ENCODE measurements around the gene RFX6. TPM values are rescaled to one million over a fixed set of nuclear protein-coding genes. Genes with fewer than 3 reads are reported as not detected.

Gene RFX6
- polyA plus RNA-seq, 10 donors = 0.04 to 0.07 TPM; not detected in 8

DNA sequence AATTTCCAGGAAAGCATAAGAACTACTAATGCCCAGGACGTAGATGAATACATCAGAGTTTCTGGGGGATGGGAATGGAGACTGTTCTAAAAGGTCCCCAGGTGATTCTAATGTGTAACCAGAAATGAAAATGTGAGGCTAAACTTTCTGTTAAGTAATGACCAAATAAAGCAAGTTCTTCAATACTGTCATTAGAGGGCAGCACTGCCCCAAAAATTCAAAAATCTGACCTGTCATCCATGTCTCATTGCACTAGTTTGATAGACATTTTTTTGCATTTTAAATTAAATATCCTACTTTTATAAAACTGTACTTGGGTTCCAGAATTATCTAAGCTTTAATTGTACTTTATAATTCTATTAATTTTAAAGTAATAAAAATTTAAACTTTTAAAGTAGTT is 94.9 kb downstream of the RFX6 start:
- DNase-seq = peak; percentile 35 to 44 (median 37)

DNA sequence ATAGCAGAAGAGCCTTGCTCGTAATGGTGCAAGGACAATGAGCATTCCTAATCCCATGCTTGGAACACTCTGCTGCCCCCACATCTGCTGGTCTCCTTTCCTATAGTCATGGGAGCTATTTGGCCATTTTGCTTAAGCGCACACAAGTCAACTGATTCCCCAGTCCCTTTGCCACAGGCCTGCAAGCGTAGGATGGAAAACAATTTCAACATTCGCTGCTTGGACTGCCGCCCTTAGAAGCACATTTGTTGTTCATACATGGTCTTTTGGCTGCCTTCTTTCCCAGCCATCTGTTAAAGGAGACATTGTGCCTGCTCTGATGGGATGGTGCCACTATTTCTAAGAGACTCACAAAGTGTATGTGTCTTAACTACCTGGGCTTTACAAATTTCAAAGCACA is 96.9 kb downstream of the RFX6 start:
- peak; percentile 64 to 83 (median 66) for DNase-seq

DNA sequence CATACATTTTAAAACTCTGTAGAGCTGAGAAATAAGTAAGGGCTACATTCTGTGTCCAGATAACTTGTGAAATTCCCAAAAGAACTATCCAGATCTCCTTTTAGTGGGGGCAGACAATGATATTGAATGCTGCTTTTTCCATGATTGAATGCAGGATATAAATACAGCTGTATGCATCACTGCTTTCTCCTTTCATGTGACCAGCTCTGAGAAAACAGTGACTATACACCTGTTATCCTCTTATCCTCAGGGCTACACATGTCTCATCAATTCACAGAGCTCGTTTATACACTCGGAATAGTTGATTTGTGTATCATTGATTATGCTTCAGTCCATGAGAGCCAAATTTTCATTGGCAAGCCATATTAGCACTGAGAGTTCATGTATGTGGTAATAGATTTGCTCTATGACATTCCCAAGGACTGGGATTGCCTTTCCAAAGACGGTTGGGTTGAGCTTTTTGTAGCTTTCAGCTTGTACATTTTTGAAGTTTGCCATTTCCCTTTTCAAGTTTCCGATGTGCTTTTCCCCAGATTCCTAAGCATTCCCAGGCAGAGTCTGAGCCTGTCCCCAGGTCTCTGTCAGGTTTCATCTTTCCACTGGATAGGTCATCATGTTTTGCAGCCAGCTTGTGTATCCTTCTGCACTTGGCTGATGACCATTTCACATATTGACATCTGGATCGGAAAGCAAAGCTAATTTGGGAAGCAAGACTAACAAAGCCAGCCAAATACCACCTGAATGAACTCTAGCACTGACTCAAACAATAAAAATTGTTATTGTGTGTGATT is 97.7 kb downstream of the RFX6 start:
- DNase-seq = peak; percentile 14 to 54 (median 17)

DNA sequence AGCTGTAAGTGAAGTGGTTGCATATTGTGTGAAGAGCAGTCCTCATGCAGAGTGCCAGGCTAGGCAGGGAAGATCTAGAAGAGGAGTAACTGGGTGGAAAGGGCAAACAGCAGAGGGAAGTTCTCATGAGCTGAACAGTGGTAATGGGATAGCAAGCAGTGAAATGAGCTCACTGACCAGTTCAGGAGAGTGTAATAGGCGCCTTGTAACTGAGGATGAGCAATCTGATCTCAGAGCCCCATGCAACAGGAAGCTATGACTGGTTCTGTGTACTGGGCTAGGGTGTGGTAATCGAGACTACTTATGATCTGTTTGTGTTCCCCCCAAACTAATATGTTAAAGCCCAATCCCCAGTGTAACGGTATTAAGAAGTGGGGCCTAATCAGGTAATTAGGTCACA is 98.6 kb downstream of the RFX6 start:
- DNase-seq = peak in 1 of 3 donors; percentile 9

DNA sequence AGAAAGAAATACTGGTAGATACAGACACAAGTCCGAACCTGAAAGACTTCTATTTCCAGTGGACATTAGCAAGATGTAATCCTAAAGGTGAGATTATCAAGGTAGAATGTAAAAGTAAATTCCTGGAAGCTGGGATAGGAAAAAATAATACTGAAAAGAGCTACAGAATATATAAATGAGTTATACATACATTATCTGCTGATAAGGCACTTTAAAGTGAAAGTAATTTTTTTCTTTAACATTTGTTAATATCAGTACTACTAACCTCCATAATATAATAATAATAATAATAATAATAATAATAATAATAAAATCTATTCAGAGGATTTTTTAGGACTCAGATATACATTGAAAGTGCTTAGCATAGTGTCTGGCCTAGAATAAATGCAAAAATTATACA is 102.5 kb downstream of the RFX6 start:
- DNase-seq = no peak

Other genes with a start within 250 kb of the RFX6 start
- 10 to 100 TPM in 4 of 10 donors, 1 to 10 TPM in 6; 6.6 to 11.4 (median 9.5) TPM for gene ZUP1, start 208.5 kb upstream of the RFX6 start, polyA plus RNA-seq (ENCODE audit: insufficient read length in 10 of 10)
- 10 to 100 TPM in 8 of 10 donors, 1 to 10 TPM in 2; 8.3 to 15.2 (median 12.1) TPM for gene KPNA5, start 196.0 kb upstream of the RFX6 start, polyA plus RNA-seq (ENCODE audit: insufficient read length in 10 of 10)
- gene FAM162B, start 111.5 kb upstream of the RFX6 start, polyA plus RNA-seq (ENCODE audit: insufficient read length in 10 of 10) = 1 to 10 TPM; 5.0 to 9.4 (median 6.5) TPM
- not detected for gene GPRC6A, start 48.2 kb upstream of the RFX6 start, polyA plus RNA-seq (ENCODE audit: insufficient read length in 10 of 10)